ENCODE measurements around the gene MKLN1.

- no peak for TF ChIP-seq CTCF (IDR thresholded peaks at IDR 0.05)
- TF ChIP-seq POLR2A (IDR thresholded peaks at IDR 0.05) = no peak
These were observed 14.0 kb downstream of the MKLN1 start for GRCh38 chr7:131341690-131342089.

All from Peyer's patch (tissue), 4 donors.